Left hindlimb (tissue), 1 donor: ENCODE results near the gene DYNC1I2.

Experiments
- DNase-seq: peaks from one replicate; pipeline ENCODE4 v3.0.0-alpha.2; 2018

DYNC1I2 gene

GRCh38 chr2:171687287-171688128 lies at the start of gene DYNC1I2:
Gene DYNC1I2 (plus strand): TSS chr2:171687469. CDS start chr2:171690156, 2,687 bp downstream.
- peak; percentile 95 for DNase-seq

- DNase-seq = no peak
Measured at GRCh38 chr2:171651667-171652415, 35.4 kb upstream of the DYNC1I2 start.

- DNase-seq = no peak
Measured at GRCh38 chr2:171652416-171652785, 34.9 kb upstream of the DYNC1I2 start.

GRCh38 chr2:171655586-171655985 lies 31.7 kb upstream of the DYNC1I2 start:
- DNase-seq = no peak

GRCh38 chr2:171667041-171667440 lies 20.2 kb upstream of the DYNC1I2 start:
- no peak for DNase-seq

GRCh38 chr2:171668183-171668582 lies 19.1 kb upstream of the DYNC1I2 start:
- no peak for DNase-seq

- no peak for DNase-seq
Measured at GRCh38 chr2:171669121-171669520, 18.1 kb upstream of the DYNC1I2 start.

- DNase-seq = no peak
Measured at GRCh38 chr2:171670655-171671054, 16.6 kb upstream of the DYNC1I2 start.

- no peak for DNase-seq
Measured at GRCh38 chr2:171671867-171672266, 15.4 kb upstream of the DYNC1I2 start.

- no peak for DNase-seq
Measured at GRCh38 chr2:171673905-171674304, 13.4 kb upstream of the DYNC1I2 start.

GRCh38 chr2:171675810-171676345 lies 11.4 kb upstream of the DYNC1I2 start:
- DNase-seq = no peak

GRCh38 chr2:171678619-171679018 lies 8.7 kb upstream of the DYNC1I2 start:
- DNase-seq = no peak

- no peak for DNase-seq
Measured at GRCh38 chr2:171688129-171688465, 828 bp downstream of the DYNC1I2 start.

GRCh38 chr2:171692331-171692730 lies 5.1 kb downstream of the DYNC1I2 start:
- DNase-seq = no peak

- no peak for DNase-seq
Measured at GRCh38 chr2:171702781-171703556, 15.7 kb downstream of the DYNC1I2 start.

GRCh38 chr2:171703574-171704347 lies 16.5 kb downstream of the DYNC1I2 start:
- DNase-seq = no peak

GRCh38 chr2:171706152-171706803 lies 19.0 kb downstream of the DYNC1I2 start:
- DNase-seq = no peak

GRCh38 chr2:171707752-171708151 lies 20.5 kb downstream of the DYNC1I2 start:
- no peak for DNase-seq

- no peak for DNase-seq
Measured at GRCh38 chr2:171709011-171709685, 21.9 kb downstream of the DYNC1I2 start.

- no peak for DNase-seq
Measured at GRCh38 chr2:171711351-171711750, 24.1 kb downstream of the DYNC1I2 start.

GRCh38 chr2:171712051-171712450 lies 24.8 kb downstream of the DYNC1I2 start:
- no peak for DNase-seq
